Panc1 (cell line): Measurements from ENCODE around the gene DNAJA3. TPM values are rescaled to one million over a fixed set of nuclear protein-coding genes. Genes with fewer than 3 reads are reported as not detected.

ENCODE experiments used
- ATAC-seq: fragments of 200-7000 bp; cut with Tn5 transposase; 2 replicates; pipeline ENCODE4 v1.9.1; 2020; ENCODE audit warnings: mild to moderate bottlenecking, moderate library complexity
- BruUV-seq: library from RNA; stranded (reverse); fragments of 400-500 nt; replicated peaks from 2 replicates; lab custom pipeline; 2021; lab: Mats Ljungman, UMichigan
- CTCF ChIA-PET: fragments of 300-600 bp; sonication (Branson Sonifier 250); formaldehyde crosslinking; loops from one replicate; lab custom pipeline; 2022; ENCODE audit warnings: antibody characterized with exemption; lab: Charles Lee
- POLR2A ChIA-PET: fragments of 300-600 bp; sonication (Branson Sonifier 250); formaldehyde crosslinking; loops from one replicate; lab custom pipeline; 2022; ENCODE audit warnings: antibody characterized with exemption; lab: Charles Lee
- DNase-seq: peaks from one replicate; pipeline ENCODE4 v3.0.0-alpha.2; 2010; ENCODE audit warnings: low read depth, low spot score
- H3K27ac ChIP-seq: 2 replicates; pipeline ENCODE4 v1.5.1; 2011; ENCODE audit warnings: mild to moderate bottlenecking, low read length, inconsistent platforms
- H3K27me3 ChIP-seq: fragments of 200-500 bp; sonication (Bioruptor generic); 2 replicates; pipeline ENCODE4 v1.6.0; 2014; ENCODE audit warnings: low read length, inconsistent platforms; ENCODE audit not compliant: control insufficient read depth, insufficient read depth
- H3K36me3 ChIP-seq: fragments of 200-500 bp; sonication (Bioruptor generic); 2 replicates; pipeline ENCODE4 v1.5.1; 2014; ENCODE audit warnings: inconsistent platforms, mild to moderate bottlenecking, low read length, moderate library complexity; ENCODE audit not compliant: control insufficient read depth, insufficient read depth
- H3K4me1 ChIP-seq: 2 replicates; pipeline ENCODE4 v1.5.1; 2011; ENCODE audit warnings: inconsistent platforms, mild to moderate bottlenecking, low read length, moderate library complexity; ENCODE audit not compliant: control insufficient read depth, insufficient read depth
- H3K4me3 ChIP-seq, 2 experiments: 2 replicates each; pipeline ENCODE4 v1.5.1; 2011 to 2012; ENCODE audit warnings: low read depth in 2 of 2, low read length in 2 of 2, mild to moderate bottlenecking in 2 of 2, inconsistent platforms in 1 of 2, moderate library complexity in 1 of 2
- H3K9me3 ChIP-seq: fragments of 200-500 bp; sonication (Bioruptor generic); 2 replicates; pipeline ENCODE4 v1.5.1; 2014; ENCODE audit warnings: low read depth, mild to moderate bottlenecking, inconsistent platforms, low read length, moderate library complexity; ENCODE audit not compliant: control insufficient read depth, insufficient read depth
- CTCF ChIP-seq: fragments of 450-650 bp; IDR thresholded peaks from 2 replicates; pipeline ENCODE4 v1.5.1; 2017; ENCODE audit warnings: mild to moderate bottlenecking
- POLR2AphosphoS5 ChIP-seq: IDR thresholded peaks from 2 replicates; pipeline ENCODE4 v1.6.1; 2012; ENCODE audit warnings: mild to moderate bottlenecking, low read depth, low read length, moderate library complexity
- REST ChIP-seq, 2 experiments: IDR thresholded peaks; 2 replicates each; pipeline ENCODE4 v1.6.1; 2011 to 2012; ENCODE audit warnings: low read depth in 2 of 2, control low read depth in 1 of 2, low read length in 1 of 2, mild to moderate bottlenecking in 1 of 2, moderate library complexity in 1 of 2; ENCODE audit not compliant: insufficient read depth in 1 of 2
- SIN3A ChIP-seq: IDR thresholded peaks from 2 replicates; pipeline ENCODE4 v1.6.1; 2012; ENCODE audit warnings: low read depth, mild to moderate bottlenecking, low read length, moderate library complexity, borderline replicate concordance; ENCODE audit not compliant: insufficient read depth
- TCF7L2 ChIP-seq: IDR thresholded peaks from 2 replicates; pipeline ENCODE4 v1.6.1; 2011; ENCODE audit warnings: mild to moderate bottlenecking, low read depth, low read length, inconsistent platforms
- in situ Hi-C: cut with HindIII; loops from 2 replicates; pipeline ENCODE4 v1.10.0; 2016; ENCODE audit warnings: low sequenced_read_pairs, low pct_unique_long_range_greater_than_20kb
- intact Hi-C: fragments of 100-400 bp; cut with micrococcal nuclease; formaldehyde crosslinking; loops from one replicate; pipeline ENCODE4 v1.10.0; 2022; ENCODE audit not compliant: unreplicated experiment
- total RNA-seq: library from RNA; stranded (reverse); gene quantifications from one replicate; pipeline ENCODE4 v1.2.1, GENCODE V29; 2021; ENCODE audit not compliant: unreplicated experiment

The DNAJA3 gene
- total RNA-seq, 1 experiment from 2014 or later = 68.7 TPM

- CTCF ChIA-PET = no interaction called here
- no peaks in the 10 kb centered on the region for H3K4me1 ChIP-seq
- H3K27me3 ChIP-seq = no peaks in the 10 kb centered on the region
- BruUV-seq = no TSS peak
- ATAC-seq (no peak), DNase-seq (no peak)
- in situ Hi-C loops = no loop called here
- no peak for TF ChIP-seq CTCF
- TF ChIP-seq TCF7L2 = no peak
- TF ChIP-seq REST (IDR thresholded peaks at IDR 0.05; ENCODE audit: insufficient read depth in 1 of 2, low read depth in 2 of 2, low read length in 1 of 2) = no peak
- no peak for TF ChIP-seq SIN3A
- TF ChIP-seq POLR2AphosphoS5 = no peak
- no peaks in the 10 kb centered on the region for H3K9me3 ChIP-seq
- H3K36me3 ChIP-seq = peaks cover 40% of the 10 kb centered on the region
- no peak overlapping the region for H3K4me3 ChIP-seq
- intact Hi-C loops = no loop called here
- no peak overlapping the region for H3K27ac ChIP-seq
- POLR2A ChIA-PET = no interaction called here
Observed at GRCh38 chr16:4443271-4443670, 17.6 kb downstream of the DNAJA3 start.

GRCh38 chr16:4443986-4444385 lies 18.3 kb downstream of the DNAJA3 start:
- in situ Hi-C loops = no loop called here
- DNase-seq (no peak), ATAC-seq (no peak)
- no peak for TF ChIP-seq SIN3A
- TF ChIP-seq REST (IDR thresholded peaks at IDR 0.05; ENCODE audit: insufficient read depth in 1 of 2, low read depth in 2 of 2, low read length in 1 of 2) = no peak
- no peak for TF ChIP-seq TCF7L2
- no peak for TF ChIP-seq POLR2AphosphoS5
- no peak for TF ChIP-seq CTCF
- ChIA-PET POLR2A (no interaction called here), CTCF (no interaction called here)
- intact Hi-C loops = no loop called here
- Histone ChIP-seq H3K4me3 (no peak overlapping the region), H3K4me1 (no peaks in the 10 kb centered on the region), H3K9me3 (no peaks in the 10 kb centered on the region), H3K27me3 (no peaks in the 10 kb centered on the region), H3K36me3 (peaks cover 38% of the 10 kb centered on the region), H3K27ac (no peak overlapping the region)
- no TSS peak for BruUV-seq
